H9 (cell line): ENCODE measurements around the gene TREM2. TPM values are rescaled to one million over a fixed set of nuclear protein-coding genes. Genes with fewer than 3 reads are reported as not detected.

Source experiments
- DNase-seq: peaks from one replicate; pipeline ENCODE4 v3.0.0-alpha.2; 2017
- H2AFZ ChIP-seq: one replicate; pipeline ENCODE4 v1.6.1; 2013; ENCODE audit warnings: mild to moderate bottlenecking, low read length, control low read depth, moderate library complexity
- H2AK5ac ChIP-seq: 2 replicates; pipeline ENCODE4 v1.6.1; 2013; ENCODE audit warnings: low read length, control low read depth, mixed read lengths; ENCODE audit not compliant: insufficient read length
- H2BK120ac ChIP-seq: one replicate; pipeline ENCODE4 v1.6.1; 2013; ENCODE audit warnings: low read depth, mild to moderate bottlenecking, low read length, control low read depth, inconsistent platforms; ENCODE audit not compliant: poor library complexity, severe bottlenecking
- H2BK12ac ChIP-seq: 2 replicates; pipeline ENCODE4 v1.6.1; 2013; ENCODE audit warnings: low read length, control low read depth, mixed read lengths, low read depth; ENCODE audit not compliant: insufficient read length
- H2BK15ac ChIP-seq: 2 replicates; pipeline ENCODE4 v1.6.1; 2013; ENCODE audit warnings: low read depth, low read length, control low read depth
- H2BK20ac ChIP-seq: one replicate; pipeline ENCODE4 v1.6.1; 2013; ENCODE audit warnings: low read depth, mild to moderate bottlenecking, low read length, control low read depth, inconsistent platforms; ENCODE audit not compliant: poor library complexity, severe bottlenecking
- H2BK5ac ChIP-seq: 2 replicates; pipeline ENCODE4 v1.6.1; 2013; ENCODE audit warnings: low read length, control low read depth, mixed read lengths; ENCODE audit not compliant: insufficient read length
- H3K14ac ChIP-seq: 2 replicates; pipeline ENCODE4 v1.6.1; 2013; ENCODE audit warnings: low read length, control low read depth; ENCODE audit not compliant: insufficient read depth
- H3K18ac ChIP-seq: 2 replicates; pipeline ENCODE4 v1.6.1; 2013; ENCODE audit warnings: low read depth, mild to moderate bottlenecking, mixed read lengths, low read length, control low read depth; ENCODE audit not compliant: insufficient read length
- H3K23ac ChIP-seq: 2 replicates; pipeline ENCODE4 v1.6.1; 2013; ENCODE audit warnings: low read length, control low read depth, mixed read lengths, low read depth; ENCODE audit not compliant: insufficient read length
- H3K23me2 ChIP-seq: 2 replicates; pipeline ENCODE4 v1.6.1; 2013; ENCODE audit warnings: low read depth, mild to moderate bottlenecking, mixed read lengths, low read length, control low read depth; ENCODE audit not compliant: insufficient read length, poor library complexity, severe bottlenecking
- H3K27ac ChIP-seq: 2 replicates; pipeline ENCODE4 v1.5.1; 2013; ENCODE audit warnings: low read length, control low read depth, mixed read lengths, low read depth; ENCODE audit not compliant: insufficient read length
- H3K27me3 ChIP-seq: 2 replicates; pipeline ENCODE4 v1.6.1; 2013; ENCODE audit warnings: low read length, control low read depth, inconsistent platforms; ENCODE audit not compliant: insufficient read depth
- H3K4ac ChIP-seq: 2 replicates; pipeline ENCODE4 v1.6.1; 2013; ENCODE audit warnings: low read depth, mild to moderate bottlenecking, control low read depth, inconsistent platforms, low read length, moderate library complexity
- H3K4me1 ChIP-seq: 2 replicates; pipeline ENCODE4 v1.6.1; 2013; ENCODE audit warnings: low read length, control low read depth, inconsistent platforms; ENCODE audit not compliant: insufficient read depth
- H3K4me2 ChIP-seq: 2 replicates; pipeline ENCODE4 v1.6.1; 2013; ENCODE audit warnings: low read length, control low read depth, mixed read lengths; ENCODE audit not compliant: insufficient read length, insufficient read depth
- H3K56ac ChIP-seq: 2 replicates; pipeline ENCODE4 v1.6.1; 2013; ENCODE audit warnings: low read depth, mild to moderate bottlenecking, mixed read lengths, low read length, control low read depth; ENCODE audit not compliant: insufficient read length
- H3K79me1 ChIP-seq: 2 replicates; pipeline ENCODE4 v1.6.1; 2013; ENCODE audit warnings: low read depth, mild to moderate bottlenecking, moderate library complexity, low read length, control low read depth, inconsistent platforms; ENCODE audit not compliant: insufficient read depth, poor library complexity, severe bottlenecking
- H3K79me2 ChIP-seq: 2 replicates; pipeline ENCODE4 v1.6.1; 2013; ENCODE audit warnings: low read length, control low read depth, inconsistent platforms; ENCODE audit not compliant: insufficient read depth
- H3K9ac ChIP-seq: 2 replicates; pipeline ENCODE4 v1.6.1; 2013; ENCODE audit warnings: low read length, control low read depth, mixed read lengths; ENCODE audit not compliant: insufficient read length; ENCODE audit errors: extremely low read depth
- H3K9me3 ChIP-seq: one replicate; pipeline ENCODE4 v1.6.1; 2013; ENCODE audit warnings: low read depth, low read length, inconsistent platforms; ENCODE audit not compliant: control insufficient read depth
- H3T11ph ChIP-seq: one replicate; pipeline ENCODE4 v1.6.1; 2013; ENCODE audit warnings: mild to moderate bottlenecking, low read length, control low read depth, inconsistent platforms
- H4K20me1 ChIP-seq: one replicate; pipeline ENCODE4 v1.6.1; 2013; ENCODE audit not compliant: control insufficient read depth, insufficient read length, insufficient read depth
- H4K5ac ChIP-seq: 2 replicates; pipeline ENCODE4 v1.6.1; 2013; ENCODE audit warnings: low read depth, mild to moderate bottlenecking, mixed read lengths, low read length, control low read depth; ENCODE audit not compliant: insufficient read length
- H4K8ac ChIP-seq: replicated peaks from 2 replicates; pipeline ENCODE4 v1.6.1; 2013; ENCODE audit warnings: low read length, control low read depth, mixed read lengths, low read depth; ENCODE audit not compliant: insufficient read length
- H4K91ac ChIP-seq: 2 replicates; pipeline ENCODE4 v1.6.1; 2013; ENCODE audit warnings: low read depth, mild to moderate bottlenecking, moderate library complexity, mixed read lengths, low read length, control low read depth; ENCODE audit not compliant: insufficient read length
- H3K27ac Mint-ChIP-seq, 3 experiments: 2 replicates in 2 of 3; 3 replicates in 1 of 3; pipeline ENCODE4 v1.8.0; 2020 to 2021; ENCODE audit warnings: mixed read lengths in 3 of 3, mild to moderate bottlenecking in 1 of 3, moderate library complexity in 1 of 3
- H3K27me3 Mint-ChIP-seq: 2 replicates; pipeline ENCODE4 v1.8.0; 2021; ENCODE audit warnings: low read depth, mild to moderate bottlenecking, moderate library complexity, mixed read lengths
- H3K36me3 Mint-ChIP-seq, 3 experiments: 2 replicates in 2 of 3; 3 replicates in 1 of 3; pipeline ENCODE4 v1.8.0; 2020 to 2021; ENCODE audit warnings: low read depth in 3 of 3, mixed read lengths in 3 of 3; ENCODE audit not compliant: insufficient read depth in 1 of 3
- H3K4me1 Mint-ChIP-seq, 2 experiments: 2 replicates each; pipeline ENCODE4 v1.8.0; 2020; ENCODE audit warnings: mixed read lengths in 2 of 2
- H3K4me3 Mint-ChIP-seq, 2 experiments: 2 replicates in 1 of 2; 3 replicates in 1 of 2; pipeline ENCODE4 v1.8.0; 2020 to 2021; ENCODE audit warnings: mild to moderate bottlenecking in 2 of 2, mixed read lengths in 2 of 2, moderate library complexity in 1 of 2
- H3K9me3 Mint-ChIP-seq, 2 experiments: 2 replicates in 1 of 2; 3 replicates in 1 of 2; pipeline ENCODE4 v1.8.0; 2020; ENCODE audit warnings: mild to moderate bottlenecking in 2 of 2, mixed read lengths in 2 of 2, moderate library complexity in 1 of 2
- WGBS: extraction: QIAGEN DNeasy Blood & Tissue Kit; methylation state at CpG from one replicate; pipeline ENCODE4 v1.1.7; 2013; ENCODE audit warnings: missing lambda C conversion rate, low lambda C conversion rate, mixed read lengths; ENCODE audit not compliant: insufficient read length; ENCODE audit errors: extremely low coverage; 5-methylcytosine and 5-hydroxymethylcytosine counted together
- total RNA-seq: library from RNA; stranded (reverse); gene quantifications from 2 replicates; pipeline ENCODE4 v1.2.1, GENCODE V29; 2021
- TF ChIP-seq, protein P1 (sequence below): fragments of 200-600 bp; sonication (generic); conservative IDR thresholded peaks from 3 replicates; pipeline ENCODE4 v1.8.0; 2021; ENCODE audit warnings: antibody characterized with exemption, mild to moderate bottlenecking

TREM2 gene
- total RNA-seq, 1 experiment from 2014 or later = 0.31 TPM

DNA sequence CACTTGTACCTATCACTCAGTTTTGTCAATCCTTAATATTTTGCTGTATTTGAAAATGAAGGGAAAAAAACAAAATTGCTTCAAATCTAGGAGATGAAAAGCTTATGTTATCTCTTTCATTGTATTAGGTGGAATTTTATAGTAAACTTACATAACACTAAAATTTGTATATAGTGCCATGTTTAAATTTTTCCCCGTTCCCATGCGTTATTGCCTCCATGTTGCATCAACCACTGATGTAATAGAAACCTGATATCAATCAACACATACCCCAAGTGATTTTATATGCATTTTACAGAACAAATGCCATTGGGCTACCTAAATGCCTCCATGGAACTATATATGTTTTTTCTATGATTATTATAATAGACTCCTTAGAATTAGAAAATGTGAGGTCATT lies 14.8 kb upstream of the TREM2 start:
- no peak for DNase-seq
- no peak overlapping the region for H3K18ac ChIP-seq
- H2BK5ac ChIP-seq = no peak overlapping the region
- H4K8ac ChIP-seq = no peak overlapping the region
- H4K91ac ChIP-seq = no peak overlapping the region
- H3K79me2 ChIP-seq = no peaks in the 10 kb centered on the region
- H3K4me1 ChIP-seq = no peaks in the 10 kb centered on the region
- H3K14ac ChIP-seq = no peak overlapping the region
- H3K9ac ChIP-seq = no peak overlapping the region
- H3K23me2 ChIP-seq = no peaks in the 10 kb centered on the region
- no peak overlapping the region for H2AFZ ChIP-seq
- H2BK12ac ChIP-seq = no peak overlapping the region
- H3K4me1 Mint-ChIP-seq = peaks cover 9 to 14% of the 10 kb centered on the region in 2 experiments
- H4K20me1 ChIP-seq = no peaks in the 10 kb centered on the region
- no peak overlapping the region for H3K27ac Mint-ChIP-seq
- no peaks in the 10 kb centered on the region for H3K79me1 ChIP-seq
- H2AK5ac ChIP-seq = no peak overlapping the region
- no peak overlapping the region for H3K27ac ChIP-seq
- no CpG with 5 or more reads among the region's 2 CpGs for WGBS
- H3K4me3 Mint-ChIP-seq = no peak overlapping the region
- H3K4ac ChIP-seq = no peak overlapping the region
- no peaks in the 10 kb centered on the region for H3K9me3 ChIP-seq
- no peak overlapping the region for H2BK120ac ChIP-seq
- H3K36me3 Mint-ChIP-seq = peaks cover 0 to 8% (median 2%) of the 10 kb centered on the region in 3 experiments; a peak in 3 of 7 replicates
- no peak overlapping the region for H3K23ac ChIP-seq
- no peaks in the 10 kb centered on the region for H3K27me3 ChIP-seq
- H3K56ac ChIP-seq = no peak overlapping the region
- no peak overlapping the region for H2BK15ac ChIP-seq
- TF ChIP-seq, protein P1, sequence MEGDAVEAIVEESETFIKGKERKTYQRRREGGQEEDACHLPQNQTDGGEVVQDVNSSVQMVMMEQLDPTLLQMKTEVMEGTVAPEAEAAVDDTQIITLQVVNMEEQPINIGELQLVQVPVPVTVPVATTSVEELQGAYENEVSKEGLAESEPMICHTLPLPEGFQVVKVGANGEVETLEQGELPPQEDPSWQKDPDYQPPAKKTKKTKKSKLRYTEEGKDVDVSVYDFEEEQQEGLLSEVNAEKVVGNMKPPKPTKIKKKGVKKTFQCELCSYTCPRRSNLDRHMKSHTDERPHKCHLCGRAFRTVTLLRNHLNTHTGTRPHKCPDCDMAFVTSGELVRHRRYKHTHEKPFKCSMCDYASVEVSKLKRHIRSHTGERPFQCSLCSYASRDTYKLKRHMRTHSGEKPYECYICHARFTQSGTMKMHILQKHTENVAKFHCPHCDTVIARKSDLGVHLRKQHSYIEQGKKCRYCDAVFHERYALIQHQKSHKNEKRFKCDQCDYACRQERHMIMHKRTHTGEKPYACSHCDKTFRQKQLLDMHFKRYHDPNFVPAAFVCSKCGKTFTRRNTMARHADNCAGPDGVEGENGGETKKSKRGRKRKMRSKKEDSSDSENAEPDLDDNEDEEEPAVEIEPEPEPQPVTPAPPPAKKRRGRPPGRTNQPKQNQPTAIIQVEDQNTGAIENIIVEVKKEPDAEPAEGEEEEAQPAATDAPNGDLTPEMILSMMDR = no peak
- H3K9me3 Mint-ChIP-seq = peaks cover 6 to 9% of the 10 kb centered on the region in 2 experiments; a peak in 4 of 5 replicates
- H2BK20ac ChIP-seq = no peak overlapping the region
- H3K27me3 Mint-ChIP-seq = peaks cover 8% of the 10 kb centered on the region
- H4K5ac ChIP-seq = no peak overlapping the region
- no peak overlapping the region for H3K4me2 ChIP-seq
- no peak overlapping the region for H3T11ph ChIP-seq
